ENCODE measurements around the gene BPIFB2. TPM values are rescaled to one million over a fixed set of nuclear protein-coding genes. Genes with fewer than 3 reads are reported as not detected.

The BPIFB2 gene
- total and polyA plus RNA-seq, 2 donors (not counting 3 experiments of a cell fraction or from before 2014, with no cell fraction given) = not detected

GRCh38 chr20:33059136-33059535 is 51.6 kb downstream of the BPIFB2 start:
- no peaks in the 10 kb centered on the region for H3K79me2 ChIP-seq (ENCODE audit: control insufficient read depth, insufficient read depth, low read length)
- H3K27me3 ChIP-seq (ENCODE audit: control insufficient read depth in 2 of 2, insufficient read depth in 2 of 2, low read length in 2 of 2) = no peaks in the 10 kb centered on the region
- BruUV-seq (replicated peaks) = no TSS peak
- FAIRE-seq = no peak
- no peak for DNase-seq (ENCODE audit: low read depth, low spot score)
- no peaks in the 10 kb centered on the region for H3K9me3 ChIP-seq (replicated peaks; ENCODE audit: control insufficient read depth, insufficient read depth, low read length)
- no peak for TF ChIP-seq MYC (IDR thresholded peaks at IDR 0.05; ENCODE audit: low read depth, low read length)
- TF ChIP-seq JUN (IDR thresholded peaks at IDR 0.05; ENCODE audit: borderline replicate concordance, insufficient read depth, insufficient read length, low read depth) = no peak
- no peak for TF ChIP-seq EZH2 (IDR thresholded peaks at IDR 0.05; ENCODE audit: borderline replicate concordance, low read depth, low read length, severe bottlenecking)
- TF ChIP-seq POLR2A (IDR thresholded peaks at IDR 0.05; ENCODE audit: low read depth, low read length) = no peak
- TF ChIP-seq FOS (IDR thresholded peaks at IDR 0.05; ENCODE audit: borderline replicate concordance, insufficient read depth, low read length) = no peak
- TF ChIP-seq MAX (IDR thresholded peaks at IDR 0.05; ENCODE audit: insufficient read depth, insufficient read length) = no peak
- TF ChIP-seq GATA2 (IDR thresholded peaks at IDR 0.05; ENCODE audit: insufficient read depth, insufficient read length, low read depth, low read length) = no peak
- TF ChIP-seq POLR2AphosphoS5 (IDR thresholded peaks at IDR 0.05; ENCODE audit: insufficient read depth, low read depth, low read length) = no peak
- TF ChIP-seq CTCF (IDR thresholded peaks at IDR 0.05; ENCODE audit: extremely low read depth in 1 of 2, insufficient read depth in 1 of 2, low read depth in 1 of 2, low read length in 2 of 2) = no peak
- no peak overlapping the region for H3K27ac ChIP-seq (ENCODE audit: insufficient read depth, low read depth, low read length)
- no peak overlapping the region for H3K4me2 ChIP-seq (ENCODE audit: insufficient read depth, low read length)
- dilution Hi-C loops (cut with MboI; ENCODE audit: extremely low pct_ligation_motif_present, low sequenced_read_pairs) = no loop called here
- no peaks in the 10 kb centered on the region for H3K4me1 ChIP-seq (ENCODE audit: control insufficient read depth, extremely low read depth, insufficient read depth, low read length)
- H3K9ac ChIP-seq (replicated peaks; ENCODE audit: extremely low read depth, insufficient read depth, low read length) = no peak overlapping the region
- intact Hi-C loops (cut with micrococcal nuclease) = no loop called here
- H3K36me3 ChIP-seq (ENCODE audit: control insufficient read depth in 2 of 2, extremely low read depth in 1 of 2, insufficient read depth in 2 of 2, low read length in 2 of 2) = no peaks in the 10 kb centered on the region
- H2AFZ ChIP-seq (ENCODE audit: low read depth, low read length) = no peak overlapping the region
- POLR2A ChIA-PET = no interaction called here
- CTCF ChIA-PET = no interaction called here
- no peaks in the 10 kb centered on the region for H3K9me1 ChIP-seq (replicated peaks; ENCODE audit: control insufficient read depth, extremely low read depth, insufficient read depth, low read length)
- no peak overlapping the region for H3K4me3 ChIP-seq (replicated peaks in 1 of 3; ENCODE audit: insufficient read depth in 1 of 3, low read depth in 1 of 3, low read length in 3 of 3)
- no peaks in the 10 kb centered on the region for H4K20me1 ChIP-seq (replicated peaks; ENCODE audit: control insufficient read depth, extremely low read depth, insufficient read depth, low read length)

Measured in endothelial cell of umbilical vein (primary cell).